HCT116 (cell line): ENCODE data around the gene MSMO1. TPM values are rescaled to one million over a fixed set of nuclear protein-coding genes. Genes with fewer than 3 reads are reported as not detected.

Experiments used
- ATAC-seq: fragments of 200-7000 bp; cut with Tn5 transposase; 2 replicates; pipeline ENCODE4 v1.9.1; 2020; ENCODE audit warnings: mild to moderate bottlenecking, moderate library complexity
- BruUV-seq: library from RNA; stranded (reverse); fragments of 400-500 nt; replicated peaks from 2 replicates; lab custom pipeline; 2021; lab: Mats Ljungman, UMichigan
- CTCF ChIA-PET: fragments of 300-600 bp; sonication (Branson Sonifier 250); formaldehyde crosslinking; loops from one replicate; lab custom pipeline; 2021; ENCODE audit warnings: antibody characterized with exemption; lab: Charles Lee
- POLR2A ChIA-PET: fragments of 300-600, 350-600 bp; sonication (Branson Sonifier 250); formaldehyde crosslinking; loops from one replicate; lab custom pipeline; 2021; ENCODE audit warnings: antibody characterized with exemption; lab: Charles Lee
- RAD21 ChIA-PET, 2 experiments: fragments of 300-600 bp; sonication (Branson Sonifier 250); formaldehyde crosslinking; loops; one replicate each; lab custom pipeline; 2023; ENCODE audit warnings: low total read pairs in 2 of 2; ENCODE audit not compliant: uncharacterized antibody in 2 of 2, unreplicated experiment in 2 of 2, low non-redundant PET in 1 of 2; lab: Charles Lee
- DNase-seq: peaks from one replicate; pipeline ENCODE4 v3.0.0-alpha.2; 2010; ENCODE audit warnings: low read depth, low spot score
- H2AFZ ChIP-seq: fragments of 200-600 bp; shearing (Covaris generic), sonication (generic); 2 replicates; pipeline ENCODE4 v1.6.1; 2017; ENCODE audit warnings: low read depth, mixed run types, mixed read lengths, antibody characterized with exemption, low read length; ENCODE audit not compliant: poor library complexity, severe bottlenecking
- H3K27ac ChIP-seq: 2 replicates; pipeline ENCODE4 v1.5.1; 2012; ENCODE audit warnings: low read depth, low read length
- H3K27me3 ChIP-seq: fragments of 200-600 bp; sonication (generic); 2 replicates; pipeline ENCODE4 v1.6.1; 2016; ENCODE audit warnings: mixed run types, low read length, mixed read lengths; ENCODE audit not compliant: insufficient read depth
- H3K36me3 ChIP-seq, 2 experiments: fragments of 200-500 bp in 1 of 2; fragments of 200-600 bp in 1 of 2; sonication (Bioruptor generic) in 1 of 2; sonication (generic) in 1 of 2; 2 replicates each; pipeline versions ENCODE4 v1.5.1 to v1.6.1; 2014 to 2016; ENCODE audit warnings: low read length in 2 of 2, inconsistent platforms in 1 of 2, mixed read lengths in 1 of 2, mixed run types in 1 of 2; ENCODE audit not compliant: insufficient read depth in 2 of 2, control insufficient read depth in 1 of 2
- H3K4me1 ChIP-seq, 2 experiments: fragments of 200-600 bp in 1 of 2; sonication (generic) in 1 of 2; 2 replicates each; pipeline versions ENCODE4 v1.5.1 to v1.6.1; 2012 to 2017; ENCODE audit warnings: low read length in 2 of 2, inconsistent platforms in 1 of 2, mild to moderate bottlenecking in 1 of 2, mixed read lengths in 1 of 2, mixed run types in 1 of 2, moderate library complexity in 1 of 2; ENCODE audit not compliant: insufficient read depth in 2 of 2, control insufficient read depth in 1 of 2
- H3K4me2 ChIP-seq: fragments of 200-600 bp; sonication (generic); 2 replicates; pipeline ENCODE4 v1.6.1; 2017; ENCODE audit warnings: mixed run types, low read length, mixed read lengths
- H3K4me3 ChIP-seq, 2 experiments: fragments of 200-600 bp in 1 of 2; sonication (generic) in 1 of 2; replicated peaks in 1 of 2; 2 replicates each; pipeline ENCODE4 v1.5.1; 2011 to 2016; ENCODE audit warnings: low read length in 2 of 2, control low read depth in 1 of 2, low read depth in 1 of 2, mild to moderate bottlenecking in 1 of 2, mixed read lengths in 1 of 2, mixed run types in 1 of 2
- H3K79me2 ChIP-seq: fragments of 200-600 bp; sonication (generic); 2 replicates; pipeline ENCODE4 v1.6.1; 2017; ENCODE audit warnings: mild to moderate bottlenecking, mixed run types, low read length, moderate library complexity, mixed read lengths; ENCODE audit not compliant: insufficient read depth
- H3K9ac ChIP-seq: fragments of 200-600 bp; sonication (generic); 2 replicates; pipeline ENCODE4 v1.6.1; 2016; ENCODE audit warnings: low read length, mixed read lengths
- H3K9me2 ChIP-seq: fragments of 200-600 bp; sonication (generic), shearing (Covaris generic); 2 replicates; pipeline ENCODE4 v1.6.1; 2017; ENCODE audit warnings: mixed run types, mild to moderate bottlenecking, moderate library complexity; ENCODE audit not compliant: insufficient read depth
- H3K9me3 ChIP-seq, 2 experiments: fragments of 200-500 bp in 1 of 2; fragments of 200-600 bp in 1 of 2; sonication (Bioruptor generic) in 1 of 2; sonication (generic) in 1 of 2; 2 replicates each; pipeline ENCODE4 v1.6.1; 2014 to 2017; ENCODE audit warnings: low read length in 2 of 2, mixed read lengths in 2 of 2, inconsistent platforms in 1 of 2, low read depth in 1 of 2, mild to moderate bottlenecking in 1 of 2, mixed run types in 1 of 2, moderate library complexity in 1 of 2; ENCODE audit not compliant: control insufficient read depth in 1 of 2, insufficient read depth in 1 of 2
- H4K20me1 ChIP-seq: fragments of 200-600 bp; sonication (generic), shearing (Covaris generic); 2 replicates; pipeline ENCODE4 v1.6.1; 2017; ENCODE audit warnings: mixed run types, mild to moderate bottlenecking, moderate library complexity; ENCODE audit not compliant: insufficient read depth
- CEBPB ChIP-seq: IDR thresholded peaks from 2 replicates; pipeline ENCODE4 v1.6.1; 2012; ENCODE audit warnings: low read depth
- JUND ChIP-seq: IDR thresholded peaks from 2 replicates; pipeline ENCODE4 v1.6.1; 2012
- POLR2AphosphoS5 ChIP-seq: IDR thresholded peaks from 2 replicates; pipeline ENCODE4 v1.6.1; 2011; ENCODE audit warnings: mild to moderate bottlenecking, low read depth, low read length, moderate library complexity
- RAD21 ChIP-seq: IDR thresholded peaks from 2 replicates; pipeline ENCODE4 v1.6.1; 2012; ENCODE audit warnings: low read depth, mild to moderate bottlenecking
- SIN3A ChIP-seq: IDR thresholded peaks from 2 replicates; pipeline ENCODE4 v1.6.1; 2012; ENCODE audit warnings: low read depth
- YY1 ChIP-seq: IDR thresholded peaks from 2 replicates; pipeline ENCODE4 v1.6.1; 2011; ENCODE audit warnings: low read length, low read depth, moderate library complexity, mild to moderate bottlenecking; ENCODE audit not compliant: insufficient replicate concordance; ENCODE audit errors: extremely low read depth
- ZFX ChIP-seq: fragments of 450-650 bp; IDR thresholded peaks from 2 replicates; pipeline ENCODE4 v1.6.1; 2017
- ZNF274 ChIP-seq: fragments of 200-500 bp; sonication (Bioruptor generic); IDR thresholded peaks from 2 replicates; pipeline ENCODE4 v1.6.1; 2014; ENCODE audit warnings: mild to moderate bottlenecking, low read depth, low read length, inconsistent platforms
- intact Hi-C: fragments of 100-400 bp; cut with micrococcal nuclease; formaldehyde crosslinking; loops from 2 replicates; pipeline ENCODE4 v1.10.0; 2022
- total RNA-seq: library from RNA; stranded (reverse); gene quantifications from one replicate; pipeline ENCODE4 v1.2.1, GENCODE V29; 2021; ENCODE audit not compliant: unreplicated experiment
- TF ChIP-seq, protein P1 (sequence below): IDR thresholded peaks from 2 replicates; pipeline ENCODE4 v1.6.1; 2012
- TF ChIP-seq, protein P2 (sequence below): IDR thresholded peaks from 2 replicates; pipeline ENCODE4 v1.6.1; 2012

The MSMO1 gene
- total RNA-seq, 1 experiment from 2014 or later, result 54.5 TPM

DNA sequence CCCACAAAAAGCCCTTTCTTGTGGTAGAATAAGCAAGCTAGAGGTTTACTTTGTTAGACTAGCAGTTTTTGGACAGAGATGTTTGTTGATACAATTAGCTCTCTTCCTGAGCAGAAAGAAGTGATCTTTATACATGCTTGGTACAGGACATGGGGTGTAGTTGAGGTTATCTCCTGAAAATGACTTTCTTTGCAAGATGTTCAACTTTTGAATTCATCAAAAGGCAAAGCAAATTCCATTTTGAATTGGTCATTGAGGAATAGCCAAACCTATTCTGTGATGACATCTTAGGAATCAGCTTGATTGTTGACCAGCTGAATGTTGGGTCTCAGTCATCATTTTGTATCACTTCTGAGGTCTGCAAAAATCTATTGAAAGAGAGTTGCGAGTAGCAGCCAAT is 55.2 kb downstream of the MSMO1 start:
- POLR2A ChIA-PET, result no interaction called here
- H3K36me3 ChIP-seq, result no peaks in the 10 kb centered on the region

DNA sequence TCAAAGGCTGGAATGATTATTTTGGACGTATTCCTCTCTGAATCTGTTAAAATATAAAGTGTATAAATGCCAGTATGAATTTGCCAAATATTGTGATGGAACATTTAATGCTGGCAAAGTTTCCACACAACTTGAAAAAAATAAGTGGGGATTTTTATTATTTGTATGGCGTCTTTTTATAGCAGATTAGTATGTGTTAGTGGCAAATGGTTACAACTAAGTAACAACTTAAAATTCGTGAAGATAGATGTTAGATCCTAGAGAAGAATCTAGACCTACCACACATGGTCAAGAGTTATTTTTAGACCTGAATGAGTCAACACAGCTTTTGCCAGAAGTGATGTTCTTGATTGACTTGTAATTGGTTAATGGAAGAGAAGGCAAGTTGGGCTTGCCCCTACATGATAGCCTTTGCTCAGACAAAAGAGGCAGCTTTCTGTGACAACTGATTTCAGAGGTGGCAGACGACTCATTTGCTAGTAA is 56.2 kb downstream of the MSMO1 start:
- Histone ChIP-seq H3K79me2 (no peaks in the 10 kb centered on the region), H4K20me1 (no peaks in the 10 kb centered on the region), H3K27me3 (no peaks in the 10 kb centered on the region), H3K27ac (no peak overlapping the region), H3K4me1 (peaks cover 3 to 19% of the 10 kb centered on the region in 2 experiments; a peak in 3 of 4 replicates), H3K9ac (no peak overlapping the region), H3K4me3 (no peak overlapping the region), H3K9me2 (no peaks in the 10 kb centered on the region)
- RAD21 ChIA-PET, result no interaction called here
- intact Hi-C loops, result no loop called here
- CTCF ChIA-PET, result interaction anchor here (1.7 kb wide), 1 partner anchor 10 kb away, joined by 6 read pairs; no protein-coding TSS in a partner anchor
- POLR2A ChIA-PET, result no interaction called here
- no peak for DNase-seq
- no TSS peak for BruUV-seq
- no peak for TF ChIP-seq CEBPB
- TF ChIP-seq JUND, result no peak
- TF ChIP-seq POLR2AphosphoS5, result no peak
- TF ChIP-seq, protein P1, sequence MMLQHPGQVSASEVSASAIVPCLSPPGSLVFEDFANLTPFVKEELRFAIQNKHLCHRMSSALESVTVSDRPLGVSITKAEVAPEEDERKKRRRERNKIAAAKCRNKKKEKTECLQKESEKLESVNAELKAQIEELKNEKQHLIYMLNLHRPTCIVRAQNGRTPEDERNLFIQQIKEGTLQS, result no peak
- TF ChIP-seq, protein P2, sequence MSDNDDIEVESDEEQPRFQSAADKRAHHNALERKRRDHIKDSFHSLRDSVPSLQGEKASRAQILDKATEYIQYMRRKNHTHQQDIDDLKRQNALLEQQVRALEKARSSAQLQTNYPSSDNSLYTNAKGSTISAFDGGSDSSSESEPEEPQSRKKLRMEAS, result no peak
- TF ChIP-seq SIN3A, result no peak
- TF ChIP-seq ZNF274, result no peak
- TF ChIP-seq, all 23 proteins: peak for 0
- H3K36me3 ChIP-seq, result no peaks in the 10 kb centered on the region
- no peaks in the 10 kb centered on the region for H3K9me3 ChIP-seq
- H3K4me2 ChIP-seq, result no peak overlapping the region; the same call in 1 of the 2 replicates
- no peak for ATAC-seq
- H2AFZ ChIP-seq, result no peak overlapping the region

More for the DNA sequence above, 55.2 kb downstream of the MSMO1 start:
- ChIA-PET CTCF (no interaction called here), RAD21 (no interaction called here)
- no peaks in the 10 kb centered on the region for H3K9me3 ChIP-seq
- BruUV-seq, result no TSS peak
- no peak for ATAC-seq
- TF ChIP-seq ZFX (no peak), YY1 (no peak), RAD21 (no peak)
- DNase-seq, result no peak
- no peaks in the 10 kb centered on the region for H3K27me3 ChIP-seq
- no peak overlapping the region for H3K9ac ChIP-seq
- H2AFZ ChIP-seq, result no peak overlapping the region
- peaks cover 10 to 29% of the 10 kb centered on the region in 2 experiments for H3K4me1 ChIP-seq
- H3K27ac ChIP-seq, result no peak overlapping the region
- intact Hi-C loops, result no loop called here
- H3K4me2 ChIP-seq, result no peak overlapping the region
- no peaks in the 10 kb centered on the region for H3K9me2 ChIP-seq
- no peak overlapping the region for H3K4me3 ChIP-seq
- no peaks in the 10 kb centered on the region for H4K20me1 ChIP-seq
- H3K79me2 ChIP-seq, result no peaks in the 10 kb centered on the region
